ENCODE data around the gene DMD.

The DMD gene

GRCh38 chrX:31884535-31884934 lies 1326.8 kb downstream of the DMD start:
- H3K4me3 ChIP-seq (ENCODE audit: low read depth, low read length): no peak overlapping the region
- in situ Hi-C loops (cut with HindIII; ENCODE audit: low pct_ligation_motif_present, low sequenced_read_pairs): no loop called here
- H3K27ac ChIP-seq: no peak overlapping the region
- DNase-seq: no peak
- no peak for TF ChIP-seq CTCF (IDR thresholded peaks at IDR 0.05; ENCODE audit: low read depth, low read length, missing control alignments)
- no peaks in the 10 kb centered on the region for H3K36me3 ChIP-seq (replicated peaks)
- H3K27me3 ChIP-seq (replicated peaks): no peaks in the 10 kb centered on the region

- TF ChIP-seq CTCF (IDR thresholded peaks at IDR 0.05; ENCODE audit: low read depth, low read length, missing control alignments): no peak
- in situ Hi-C loops (cut with HindIII; ENCODE audit: low pct_ligation_motif_present, low sequenced_read_pairs): no loop called here
- peak; percentile 33 for DNase-seq
- H3K27ac ChIP-seq: no peak overlapping the region
- H3K36me3 ChIP-seq (replicated peaks): no peaks in the 10 kb centered on the region
- no peaks in the 10 kb centered on the region for H3K27me3 ChIP-seq (replicated peaks)
- H3K4me3 ChIP-seq (ENCODE audit: low read depth, low read length): no peak overlapping the region
These were observed 1339.3 kb downstream of the DMD start for GRCh38 chrX:31872007-31872406.

- no peak overlapping the region for H3K4me3 ChIP-seq (ENCODE audit: low read depth, low read length)
- H3K27ac ChIP-seq: no peak overlapping the region
- H3K27me3 ChIP-seq (replicated peaks): no peaks in the 10 kb centered on the region
- no peak for TF ChIP-seq CTCF (IDR thresholded peaks at IDR 0.05; ENCODE audit: low read depth, low read length, missing control alignments)
- DNase-seq: no peak
- no peaks in the 10 kb centered on the region for H3K36me3 ChIP-seq (replicated peaks)
- in situ Hi-C loops (cut with HindIII; ENCODE audit: low pct_ligation_motif_present, low sequenced_read_pairs): no loop called here
These were observed 1341.1 kb downstream of the DMD start for GRCh38 chrX:31870267-31870666.

- Histone ChIP-seq H3K4me3 (ENCODE audit: low read depth, low read length) (no peak overlapping the region), H3K36me3 (replicated peaks) (no peaks in the 10 kb centered on the region), H3K27ac (no peak overlapping the region), H3K27me3 (replicated peaks) (no peaks in the 10 kb centered on the region)
- no peak for DNase-seq
- no peak for TF ChIP-seq CTCF (IDR thresholded peaks at IDR 0.05; ENCODE audit: low read depth, low read length, missing control alignments)
- in situ Hi-C loops (cut with HindIII; ENCODE audit: low pct_ligation_motif_present, low sequenced_read_pairs): no loop called here
These were observed 1350.7 kb downstream of the DMD start for GRCh38 chrX:31860686-31861085.

- H3K27ac ChIP-seq: no peak overlapping the region
- TF ChIP-seq CTCF (IDR thresholded peaks at IDR 0.05; ENCODE audit: low read depth, low read length, missing control alignments): no peak
- H3K27me3 ChIP-seq (replicated peaks): no peaks in the 10 kb centered on the region
- in situ Hi-C loops (cut with HindIII; ENCODE audit: low pct_ligation_motif_present, low sequenced_read_pairs): no loop called here
- no peak for DNase-seq
- no peaks in the 10 kb centered on the region for H3K36me3 ChIP-seq (replicated peaks)
- no peak overlapping the region for H3K4me3 ChIP-seq (ENCODE audit: low read depth, low read length)
These were observed 1352.4 kb downstream of the DMD start for GRCh38 chrX:31858915-31859314.

- no peak overlapping the region for H3K4me3 ChIP-seq (ENCODE audit: low read depth, low read length)
- no peaks in the 10 kb centered on the region for H3K27me3 ChIP-seq (replicated peaks)
- H3K27ac ChIP-seq: no peak overlapping the region
- in situ Hi-C loops (cut with HindIII; ENCODE audit: low pct_ligation_motif_present, low sequenced_read_pairs): no loop called here
- DNase-seq: no peak
- no peak for TF ChIP-seq CTCF (IDR thresholded peaks at IDR 0.05; ENCODE audit: low read depth, low read length, missing control alignments)
- H3K36me3 ChIP-seq (replicated peaks): no peaks in the 10 kb centered on the region
These were observed 1356.6 kb downstream of the DMD start for GRCh38 chrX:31854716-31855115.

All from brain microvascular endothelial cell (primary cell).